ENCODE results near the gene GPR160. TPM values are rescaled to one million over a fixed set of nuclear protein-coding genes. Genes with fewer than 3 reads are reported as not detected.

GPR160 gene
- total RNA-seq, 1 donor from 2014 or later = 0.21 TPM

DNA sequence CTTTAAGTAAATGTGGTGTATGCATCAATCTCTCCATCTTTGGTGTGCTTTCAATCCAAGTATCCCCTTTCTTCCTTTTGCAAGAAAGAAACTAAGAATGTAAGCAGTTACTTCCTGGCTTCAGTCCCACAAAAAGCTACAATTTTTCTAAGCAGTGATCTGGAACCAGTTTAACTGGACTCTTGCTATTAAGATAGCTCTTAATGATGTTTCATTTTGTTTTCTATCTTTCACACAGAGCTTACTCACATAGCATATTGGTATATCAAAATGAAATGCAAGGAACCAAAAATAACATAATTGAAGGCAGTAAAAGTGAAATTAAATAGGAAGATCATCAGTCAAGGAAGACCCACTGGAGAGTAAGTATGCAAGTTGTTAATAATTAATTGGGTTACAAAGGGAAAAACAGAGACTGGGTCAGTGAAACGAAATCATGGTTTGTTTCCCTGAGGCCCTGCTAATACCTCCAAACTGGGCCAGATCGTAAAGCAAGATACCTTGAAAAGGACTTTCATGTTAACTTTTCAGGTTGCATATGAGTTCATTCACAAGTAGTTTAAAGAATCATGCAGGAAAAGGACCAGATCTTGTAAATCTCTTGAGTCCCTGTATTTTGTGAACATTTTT, 41.9 kb downstream of the GPR160 start:
- peaks cover 4% of the 10 kb centered on the region for H3K4me1 Mint-ChIP-seq
- H3K9me3 Mint-ChIP-seq = peaks cover 3% of the 10 kb centered on the region
- H3K36me3 Mint-ChIP-seq (ENCODE audit: low read depth) = peaks cover 24% of the 10 kb centered on the region
- no peak for DNase-seq (ENCODE audit: low read depth, low spot score)
- H3K4me3 Mint-ChIP-seq = no peak overlapping the region
- H3K27me3 Mint-ChIP-seq (ENCODE audit: low read depth) = no peaks in the 10 kb centered on the region
- TF ChIP-seq, protein P1, sequence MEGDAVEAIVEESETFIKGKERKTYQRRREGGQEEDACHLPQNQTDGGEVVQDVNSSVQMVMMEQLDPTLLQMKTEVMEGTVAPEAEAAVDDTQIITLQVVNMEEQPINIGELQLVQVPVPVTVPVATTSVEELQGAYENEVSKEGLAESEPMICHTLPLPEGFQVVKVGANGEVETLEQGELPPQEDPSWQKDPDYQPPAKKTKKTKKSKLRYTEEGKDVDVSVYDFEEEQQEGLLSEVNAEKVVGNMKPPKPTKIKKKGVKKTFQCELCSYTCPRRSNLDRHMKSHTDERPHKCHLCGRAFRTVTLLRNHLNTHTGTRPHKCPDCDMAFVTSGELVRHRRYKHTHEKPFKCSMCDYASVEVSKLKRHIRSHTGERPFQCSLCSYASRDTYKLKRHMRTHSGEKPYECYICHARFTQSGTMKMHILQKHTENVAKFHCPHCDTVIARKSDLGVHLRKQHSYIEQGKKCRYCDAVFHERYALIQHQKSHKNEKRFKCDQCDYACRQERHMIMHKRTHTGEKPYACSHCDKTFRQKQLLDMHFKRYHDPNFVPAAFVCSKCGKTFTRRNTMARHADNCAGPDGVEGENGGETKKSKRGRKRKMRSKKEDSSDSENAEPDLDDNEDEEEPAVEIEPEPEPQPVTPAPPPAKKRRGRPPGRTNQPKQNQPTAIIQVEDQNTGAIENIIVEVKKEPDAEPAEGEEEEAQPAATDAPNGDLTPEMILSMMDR (conservative IDR thresholded peaks at IDR 0.05) = no peak
- H3K27ac Mint-ChIP-seq (ENCODE audit: unreplicated experiment) = no peak overlapping the region

DNA sequence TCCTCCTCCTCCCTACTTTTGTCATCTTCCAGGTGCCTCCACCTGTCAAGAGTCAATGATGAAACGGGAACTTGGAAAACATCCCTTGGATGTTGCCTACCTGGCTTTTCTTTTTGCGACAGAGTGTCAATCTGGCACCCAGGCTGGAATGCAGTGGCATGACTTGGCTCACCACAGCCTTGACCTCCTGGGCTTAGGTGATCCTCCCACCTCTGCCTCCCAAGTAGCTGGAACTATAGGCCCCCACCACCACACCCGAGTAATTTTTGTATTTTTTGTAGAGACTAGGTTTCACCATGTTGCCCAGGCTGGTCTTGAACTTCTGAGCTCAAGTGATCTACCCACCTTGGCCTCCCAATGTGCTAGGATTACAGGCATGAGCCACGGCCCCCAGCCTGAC, 42.8 kb downstream of the GPR160 start:
- Mint-ChIP-seq H3K4me3 (no peak overlapping the region), H3K9me3 (peaks cover 3% of the 10 kb centered on the region), H3K4me1 (peaks cover 4% of the 10 kb centered on the region), H3K27ac (ENCODE audit: unreplicated experiment) (no peak overlapping the region), H3K27me3 (ENCODE audit: low read depth) (no peaks in the 10 kb centered on the region), H3K36me3 (ENCODE audit: low read depth) (peaks cover 23% of the 10 kb centered on the region)
- no peak for DNase-seq (ENCODE audit: low read depth, low spot score)
- TF ChIP-seq, protein P1 (conservative IDR thresholded peaks at IDR 0.05) = no peak

DNA sequence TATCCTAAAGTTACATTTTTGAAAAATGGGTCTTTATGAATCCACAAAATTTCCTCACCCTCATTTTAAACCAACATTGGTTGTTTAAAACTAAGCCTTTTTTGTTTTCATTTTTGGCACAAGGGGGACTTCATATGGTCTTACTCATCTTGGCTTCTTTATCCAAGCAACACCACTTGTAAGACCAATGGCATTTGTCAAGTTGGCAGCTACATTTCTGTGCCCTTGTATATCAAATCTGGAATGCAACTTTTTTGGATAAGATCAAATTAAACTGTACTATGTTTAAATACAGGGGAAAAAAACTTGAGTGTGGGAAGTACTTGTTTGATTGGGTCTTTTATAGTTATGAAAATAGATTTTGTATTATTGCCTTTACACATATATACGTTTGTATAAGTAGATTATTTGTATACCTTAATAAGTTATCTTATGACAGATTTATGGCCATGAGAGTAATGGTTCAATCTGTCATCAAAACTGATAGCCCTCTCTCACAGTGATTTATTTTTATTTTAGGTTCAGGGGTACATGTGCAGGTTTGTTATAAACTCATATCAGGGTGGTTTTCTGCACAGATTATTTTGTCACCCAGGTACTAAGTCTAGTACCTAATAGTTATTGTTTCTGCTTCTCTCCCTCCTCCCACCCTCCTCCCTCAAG, 43.4 kb downstream of the GPR160 start:
- Mint-ChIP-seq H3K27me3 (ENCODE audit: low read depth) (no peaks in the 10 kb centered on the region), H3K4me1 (peaks cover 4% of the 10 kb centered on the region), H3K4me3 (no peak overlapping the region), H3K9me3 (no peaks in the 10 kb centered on the region), H3K36me3 (ENCODE audit: low read depth) (peaks cover 20% of the 10 kb centered on the region), H3K27ac (ENCODE audit: unreplicated experiment) (no peak overlapping the region)
- TF ChIP-seq, protein P1 (conservative IDR thresholded peaks at IDR 0.05) = no peak
- no peak for DNase-seq (ENCODE audit: low read depth, low spot score)

DNA sequence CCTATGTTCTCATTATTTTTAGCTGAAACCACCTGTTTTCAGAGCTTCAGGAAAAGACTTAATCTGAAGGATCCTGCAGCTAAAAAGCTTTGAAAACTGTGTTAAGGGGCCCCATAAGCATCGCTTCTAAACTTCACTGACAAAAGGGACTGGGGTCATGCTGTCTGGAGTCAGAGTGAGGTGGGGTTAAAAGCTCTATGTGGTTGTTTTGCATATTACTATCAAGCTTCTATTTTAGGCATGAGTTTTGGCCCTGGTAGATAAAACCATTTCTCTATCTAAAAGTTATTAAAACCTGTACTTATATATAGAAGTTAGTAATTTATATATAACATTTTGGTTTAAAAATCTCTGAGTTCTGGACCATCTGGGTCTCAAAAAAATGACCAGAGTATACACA, 45.5 kb downstream of the GPR160 start:
- no peaks in the 10 kb centered on the region for H3K27me3 Mint-ChIP-seq (ENCODE audit: low read depth)
- H3K4me1 Mint-ChIP-seq = no peaks in the 10 kb centered on the region
- H3K4me3 Mint-ChIP-seq = no peak overlapping the region
- peaks cover 16% of the 10 kb centered on the region for H3K36me3 Mint-ChIP-seq (ENCODE audit: low read depth)
- no peak for DNase-seq (ENCODE audit: low read depth, low spot score)
- no peak overlapping the region for H3K27ac Mint-ChIP-seq (ENCODE audit: unreplicated experiment)
- no peaks in the 10 kb centered on the region for H3K9me3 Mint-ChIP-seq
- TF ChIP-seq, protein P1 (conservative IDR thresholded peaks at IDR 0.05) = no peak

DNA sequence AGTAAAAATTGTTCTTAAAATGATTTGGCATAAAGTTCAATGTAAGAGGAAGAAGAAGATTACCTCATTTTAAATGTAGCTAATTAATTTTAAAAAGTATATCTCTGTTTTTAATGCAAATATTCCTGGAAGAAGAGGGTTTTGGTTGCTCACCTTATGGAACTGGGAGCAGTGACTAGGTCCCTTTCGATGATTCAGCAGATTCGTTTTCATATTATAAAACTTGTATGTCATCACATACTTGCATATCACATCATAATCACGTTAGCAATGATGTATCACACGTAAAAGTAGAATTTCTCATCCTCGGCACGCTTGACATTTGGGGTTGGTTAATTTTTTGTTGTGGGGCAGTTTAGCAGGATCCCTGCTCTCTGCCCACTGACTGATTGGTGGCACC, 47.6 kb downstream of the GPR160 start:
- TF ChIP-seq, protein P1 (conservative IDR thresholded peaks at IDR 0.05) = no peak
- Mint-ChIP-seq H3K27me3 (ENCODE audit: low read depth) (no peaks in the 10 kb centered on the region), H3K4me1 (no peaks in the 10 kb centered on the region), H3K27ac (ENCODE audit: unreplicated experiment) (no peak overlapping the region), H3K9me3 (no peaks in the 10 kb centered on the region), H3K36me3 (ENCODE audit: low read depth) (peaks cover 14% of the 10 kb centered on the region), H3K4me3 (no peak overlapping the region)
- DNase-seq (ENCODE audit: low read depth, low spot score) = no peak
